Stimulated activated CD8-positive, alpha-beta memory T cell treated with anti-CD3 and anti-CD28 coated beads, Interleukin-2, amount 100 ng/mL, for 48 hours (primary cell): ENCODE measurements around the gene UGT2B7.
"Not testable (repeated sequence)": the region's sequence is repeated elsewhere in the genome, so short reads cannot be mapped to it uniquely, and the experiment has no call there.

Source experiments
- DNase-seq, 2 donors: peaks; one replicate each; pipeline ENCODE4 v3.0.0-alpha.2; 2020; ENCODE audit warnings: low read depth in 2 of 2

The UGT2B7 gene

GRCh38 chr4:69088473-69088872 lies 7.8 kb upstream of the UGT2B7 start:
- DNase-seq: no peak

DNA sequence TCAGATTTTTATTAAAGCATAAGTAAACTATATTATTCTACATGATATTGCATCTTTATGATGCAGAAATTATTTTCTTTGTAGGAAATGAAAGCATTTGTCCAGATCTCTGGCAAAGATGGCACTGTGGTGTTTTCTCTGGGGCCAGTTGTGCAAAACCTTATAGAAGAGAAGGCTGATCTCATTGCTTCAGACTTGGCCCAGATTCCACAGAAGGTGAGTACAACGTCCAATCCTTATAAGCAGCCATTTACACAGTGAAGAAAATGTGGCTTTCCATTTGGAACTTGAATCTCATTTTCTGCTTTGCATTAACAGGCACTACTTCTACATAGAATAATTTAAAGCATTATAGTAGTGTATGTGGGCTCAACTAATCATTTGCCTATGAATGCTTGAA lies 6.9 kb upstream of the UGT2B7 start:
- DNase-seq: no peak

- DNase-seq: no peak
These were observed 4.1 kb upstream of the UGT2B7 start for GRCh38 chr4:69092190-69092589.

GRCh38 chr4:69092980-69093568 lies 3.2 kb upstream of the UGT2B7 start:
- no peak for DNase-seq

DNA sequence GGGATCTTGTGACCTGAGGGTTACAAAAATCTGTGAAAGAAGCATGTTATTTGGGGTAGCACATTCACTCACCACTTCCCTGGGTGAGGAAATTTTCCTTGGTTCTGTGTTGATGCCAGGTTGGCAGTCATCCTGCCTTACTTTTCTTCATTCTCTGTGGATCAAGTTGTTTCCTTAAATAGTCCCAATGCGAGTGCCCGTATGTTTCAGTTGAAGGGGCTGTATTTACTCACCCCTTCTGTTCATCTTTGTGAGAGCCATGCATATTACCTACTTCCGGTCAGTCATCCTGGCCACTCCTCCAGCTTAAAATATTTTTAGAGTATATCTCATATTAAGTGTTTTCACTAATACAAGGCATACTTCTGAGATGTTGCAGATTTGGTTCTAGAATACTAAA lies 2.6 kb upstream of the UGT2B7 start:
- no peak for DNase-seq

GRCh38 chr4:69095301-69095731 lies 958 bp upstream of the UGT2B7 start:
- DNase-seq: no peak

GRCh38 chr4:69096810-69097209 lies 536 bp downstream of the UGT2B7 start:
- no peak for DNase-seq

DNA sequence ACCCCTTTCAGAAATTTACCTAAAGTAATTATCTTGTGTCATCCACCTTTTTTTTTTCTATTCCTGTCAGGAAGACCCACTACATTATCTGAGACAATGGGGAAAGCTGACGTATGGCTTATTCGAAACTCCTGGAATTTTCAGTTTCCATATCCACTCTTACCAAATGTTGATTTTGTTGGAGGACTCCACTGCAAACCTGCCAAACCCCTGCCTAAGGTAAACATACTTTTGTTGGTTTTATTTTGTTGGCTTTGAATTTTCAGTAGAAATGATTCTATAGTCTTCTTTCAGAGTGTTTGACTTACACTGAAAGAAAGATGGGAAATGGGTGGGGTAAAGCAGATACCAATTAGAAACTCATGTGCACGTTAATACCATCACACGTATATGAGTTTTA lies 2.2 kb downstream of the UGT2B7 start:
- no peak for DNase-seq

- DNase-seq: no peak
These were observed 3.6 kb downstream of the UGT2B7 start for GRCh38 chr4:69099910-69100309.

- not testable (repeated sequence) for DNase-seq
These were observed 6.4 kb downstream of the UGT2B7 start for GRCh38 chr4:69102668-69103067.

- no peak for DNase-seq
These were observed 8.5 kb downstream of the UGT2B7 start for GRCh38 chr4:69104719-69105275.

DNA sequence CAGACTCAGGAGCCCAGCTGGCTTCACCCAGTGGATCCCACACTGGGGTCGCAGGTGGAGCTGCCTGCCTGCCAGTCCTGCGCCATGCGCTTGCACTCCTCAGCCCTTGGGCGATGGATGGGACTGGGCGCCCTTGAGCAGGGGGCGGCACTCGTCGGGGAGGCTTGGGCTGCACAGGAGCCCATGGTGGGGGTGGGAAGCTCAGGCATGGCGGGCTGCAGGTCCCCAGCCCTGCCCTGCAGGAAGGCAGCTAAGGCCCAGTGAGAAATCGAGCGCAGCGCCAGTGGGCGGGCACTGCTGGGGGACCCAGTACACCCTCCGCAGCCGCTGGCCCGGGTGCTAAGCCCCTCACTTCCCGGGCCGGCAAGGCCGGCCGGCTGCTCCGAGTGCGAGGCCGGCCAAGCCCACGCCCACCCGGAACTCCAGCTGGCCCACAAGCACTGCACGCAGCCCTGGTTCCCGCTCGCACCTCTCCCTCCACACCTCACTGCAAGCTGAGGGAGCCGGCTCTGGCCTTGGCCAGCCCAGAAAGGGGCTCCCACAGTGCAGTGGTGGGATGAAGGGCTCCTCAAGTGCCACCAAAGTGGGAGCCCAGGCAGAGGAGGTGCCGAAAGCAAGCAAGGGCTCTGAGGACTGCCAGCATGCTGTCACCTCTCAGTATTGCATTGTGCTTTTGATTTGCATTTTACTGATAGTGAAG lies 19.0 kb downstream of the UGT2B7 start:
- DNase-seq: not testable (repeated sequence)

DNA sequence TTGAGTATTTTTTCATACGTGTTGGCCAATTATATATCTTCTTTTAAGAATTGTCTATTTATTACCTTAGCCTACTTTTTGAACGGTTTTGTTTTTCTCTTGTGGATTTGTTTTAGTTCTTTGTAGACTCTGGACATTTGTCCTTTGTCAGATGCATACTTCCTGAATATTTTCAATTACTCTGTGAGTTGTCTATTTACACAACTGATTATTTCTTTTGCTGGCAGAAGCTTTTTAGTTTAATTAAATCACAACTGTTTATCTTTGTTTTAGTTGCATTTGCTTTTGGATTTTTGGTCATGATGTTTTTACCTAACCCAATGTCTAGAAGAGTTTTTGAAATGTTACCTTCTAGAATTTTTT lies 19.6 kb downstream of the UGT2B7 start:
- no peak for DNase-seq

- no peak for DNase-seq
These were observed 20.5 kb downstream of the UGT2B7 start for GRCh38 chr4:69116645-69117321.

DNA sequence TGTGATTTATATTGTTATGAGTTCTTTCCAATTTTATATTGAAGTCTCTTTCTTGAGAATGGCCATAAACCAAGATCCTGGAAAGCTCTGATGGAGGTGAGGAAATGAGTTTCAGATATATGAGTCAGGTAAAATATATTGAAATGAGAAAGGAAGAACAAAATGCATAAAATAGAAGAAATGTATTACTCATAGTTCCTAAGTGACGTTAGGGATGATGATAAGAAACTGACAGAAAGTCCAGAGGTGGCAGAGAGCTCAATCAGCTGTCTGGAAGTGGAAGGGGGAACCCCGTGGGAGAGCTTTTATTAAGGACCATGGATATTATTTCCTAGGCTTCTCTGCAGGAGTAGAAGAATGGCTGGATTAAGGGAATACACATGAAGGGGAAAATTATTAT lies 24.6 kb downstream of the UGT2B7 start:
- DNase-seq: no peak

DNA sequence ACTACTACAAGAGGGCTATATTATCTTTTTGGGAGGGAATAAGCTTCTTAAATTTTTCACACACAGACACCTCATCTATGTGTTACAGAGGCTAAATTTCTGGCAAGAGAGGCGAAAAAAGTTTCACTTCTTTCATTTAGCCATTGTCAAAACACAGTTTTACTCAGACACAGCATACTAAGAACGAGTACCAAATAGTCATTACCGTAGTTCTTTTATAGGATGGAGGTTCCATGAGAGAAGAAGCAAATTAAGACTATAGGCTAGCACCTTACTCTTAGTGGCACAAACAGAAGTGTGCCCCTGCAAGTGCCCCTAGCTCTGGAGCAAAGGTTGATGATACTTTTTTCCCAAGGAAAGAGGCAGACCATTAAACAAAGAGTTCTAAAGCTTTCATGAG lies 26.2 kb downstream of the UGT2B7 start:
- no peak for DNase-seq

DNA sequence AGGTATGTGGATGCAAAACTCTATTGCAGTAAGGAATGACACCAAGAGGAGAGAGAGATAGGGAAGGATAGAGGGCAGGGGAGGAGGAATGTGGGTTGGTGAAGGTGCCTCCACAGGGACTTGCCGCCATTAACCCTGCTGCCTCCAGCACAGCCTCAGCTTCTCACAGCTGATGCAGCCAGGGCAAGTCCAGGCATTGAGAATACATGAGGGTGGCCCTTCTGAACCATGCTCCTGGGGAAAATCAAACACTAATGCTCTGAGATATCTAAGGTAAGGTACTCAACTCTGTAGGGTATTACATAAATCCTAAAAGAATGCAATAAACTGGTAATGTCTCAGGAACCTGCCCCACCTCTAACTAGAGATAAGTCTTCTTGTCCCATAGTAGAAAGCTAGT lies 28.7 kb downstream of the UGT2B7 start:
- DNase-seq: no peak

DNA sequence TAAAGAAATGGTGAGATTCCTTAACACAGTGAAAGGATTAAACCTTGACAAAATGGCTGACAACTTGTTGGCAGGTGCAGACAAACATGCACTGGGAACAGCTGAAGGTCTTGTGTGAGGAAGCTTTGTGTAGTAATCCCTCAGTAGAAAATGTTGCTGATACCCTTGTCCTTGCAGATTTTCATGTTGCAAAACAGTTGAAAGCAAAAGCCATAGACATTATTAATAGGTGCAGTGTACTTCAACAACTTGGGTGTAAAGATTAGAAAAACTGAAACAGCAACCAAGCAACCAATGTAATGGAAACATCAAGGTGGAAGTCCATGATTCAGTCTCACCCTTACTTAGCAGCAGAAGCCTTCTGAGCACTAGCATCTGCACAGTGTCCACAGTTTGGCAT lies 29.8 kb downstream of the UGT2B7 start:
- no peak for DNase-seq

DNA sequence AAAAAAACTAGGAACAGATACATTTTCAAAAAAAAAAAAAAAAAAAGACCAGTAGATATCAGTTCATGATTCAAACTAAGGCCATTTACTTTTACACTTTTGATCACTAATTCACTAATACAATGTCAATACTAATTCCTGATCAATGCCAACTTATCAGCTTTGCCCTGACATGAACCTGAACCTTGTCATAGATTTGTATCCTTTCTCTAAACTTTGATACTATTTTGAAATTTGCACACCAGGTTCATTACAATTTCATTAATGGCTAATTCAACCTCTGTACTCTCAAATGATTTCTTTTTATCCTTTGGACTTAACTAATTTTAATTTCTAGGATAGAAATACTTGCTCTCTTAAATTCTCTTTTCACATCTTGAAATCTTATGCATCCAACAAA lies 37.7 kb downstream of the UGT2B7 start:
- no peak for DNase-seq

- DNase-seq: no peak
These were observed 38.2 kb downstream of the UGT2B7 start for GRCh38 chr4:69134471-69134870.

GRCh38 chr4:69141320-69141719 lies 45.0 kb downstream of the UGT2B7 start:
- DNase-seq: no peak

DNA sequence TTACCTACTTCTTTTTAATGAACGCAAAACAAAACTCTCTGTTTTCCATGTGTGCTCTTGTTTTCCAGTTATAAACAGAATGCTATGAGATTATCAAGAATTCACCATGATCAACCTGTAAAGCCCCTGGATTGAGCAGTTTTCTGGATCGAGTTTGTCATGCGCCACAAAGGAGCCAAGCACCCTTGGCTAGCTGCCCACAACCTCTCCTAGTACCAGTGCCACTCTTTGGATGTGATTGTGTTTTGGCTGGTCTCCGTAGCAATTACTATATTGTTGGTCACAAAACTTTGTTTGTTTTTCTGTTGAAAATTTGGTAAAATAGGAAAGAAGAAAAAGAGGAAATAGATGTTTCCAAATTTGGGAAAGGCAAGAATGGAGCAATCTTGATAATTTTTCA lies 51.1 kb downstream of the UGT2B7 start:
- DNase-seq: no peak

GRCh38 chr4:69154021-69154420 lies 57.7 kb downstream of the UGT2B7 start:
- DNase-seq: no peak
